NCI-H524 (cell line): ENCODE data around the gene PPP1R10.

Experiments
- DNase-seq, 2 experiments: peaks; one replicate each; lab custom pipeline; 2025; lab: John Stamatoyannopoulos, UW

The PPP1R10 gene

DNA sequence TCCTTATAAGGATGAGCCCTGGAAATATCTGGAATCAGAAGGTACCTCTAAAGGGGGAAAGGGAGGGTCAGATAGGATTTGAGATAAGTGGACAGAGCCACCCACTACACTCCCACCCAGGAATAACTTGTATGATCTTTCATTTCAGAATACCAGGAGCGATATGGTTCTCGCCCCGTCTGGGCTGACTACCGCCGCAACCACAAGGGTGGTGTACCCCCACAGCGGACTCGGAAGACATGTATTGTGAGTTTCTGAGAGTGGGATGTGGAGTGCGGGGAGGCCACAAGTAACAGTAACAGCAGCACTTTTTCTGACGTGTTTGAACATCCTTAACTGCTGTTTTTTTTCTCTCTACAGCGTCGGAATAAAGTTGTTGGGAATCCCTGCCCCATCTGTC lies 2.5 kb upstream of the PPP1R10 start:
- no peak for DNase-seq

DNA sequence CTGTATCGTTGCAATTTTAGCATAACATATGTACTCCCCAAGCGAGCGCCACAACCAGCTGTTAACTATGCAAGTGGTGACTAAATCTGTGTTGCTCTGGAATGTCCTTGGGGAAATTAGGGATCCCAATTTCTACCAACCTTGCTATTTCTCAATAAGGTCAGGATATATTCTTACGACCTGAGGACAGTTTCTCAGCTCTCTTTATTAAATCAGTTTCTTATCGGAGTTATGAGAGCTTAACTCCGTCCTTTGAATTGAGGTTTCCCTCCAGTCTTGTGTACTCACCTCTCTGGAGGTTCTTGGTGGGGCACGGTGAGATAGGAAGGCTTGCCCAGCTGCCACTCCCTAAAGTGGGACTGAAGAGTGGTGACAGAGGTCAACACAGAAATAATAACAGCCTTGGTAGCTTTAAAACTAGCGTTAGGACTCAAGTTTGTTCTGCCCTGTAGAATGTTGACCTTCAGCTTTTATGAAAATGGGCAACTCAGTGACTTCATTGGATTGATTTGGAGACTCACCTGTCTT lies 1.3 kb upstream of the PPP1R10 start:
- DNase-seq = peak in 1 of 2 experiments; percentile 44

DNA sequence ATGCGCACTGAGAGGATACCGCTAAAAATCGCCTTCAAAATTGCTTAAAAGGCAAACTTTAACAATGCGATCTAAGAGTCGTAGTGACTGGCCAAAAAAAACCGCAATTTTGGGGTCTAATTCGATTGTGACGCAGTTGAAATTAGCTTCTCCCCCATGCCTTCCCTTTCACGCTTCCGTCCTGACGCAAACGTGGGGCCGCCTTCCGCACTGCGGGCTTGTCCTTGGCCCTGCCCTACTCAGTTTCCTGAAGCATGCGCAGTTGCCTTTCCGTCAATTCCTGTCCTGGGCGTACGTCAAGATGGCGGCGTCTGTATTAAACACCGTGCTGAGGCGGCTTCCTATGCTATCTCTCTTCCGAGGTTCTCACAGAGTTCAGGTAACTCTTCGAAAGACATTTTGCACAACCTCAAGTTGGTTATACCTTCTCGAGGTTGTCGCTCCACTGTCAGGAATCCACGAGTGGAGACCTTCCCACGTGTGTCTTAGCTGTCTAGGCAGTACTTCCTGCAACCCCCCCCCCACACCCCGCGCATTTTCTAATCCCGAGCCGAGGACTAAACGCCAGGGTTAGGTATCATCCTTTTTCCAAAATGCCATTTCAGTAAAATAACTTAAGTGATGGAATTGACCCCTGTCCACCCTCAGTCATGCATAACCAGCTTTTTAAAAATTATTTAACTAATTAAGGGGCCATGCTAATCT lies 674 bp upstream of the PPP1R10 start, which contains the start of gene MRPS18B:
Gene MRPS18B, plus strand, starts transcription at position 276 of the 705 bp plus-strand sequence. Its CDS starts 26 bp downstream, at position 302.
- peak; percentile 94 to 96 for DNase-seq

DNA sequence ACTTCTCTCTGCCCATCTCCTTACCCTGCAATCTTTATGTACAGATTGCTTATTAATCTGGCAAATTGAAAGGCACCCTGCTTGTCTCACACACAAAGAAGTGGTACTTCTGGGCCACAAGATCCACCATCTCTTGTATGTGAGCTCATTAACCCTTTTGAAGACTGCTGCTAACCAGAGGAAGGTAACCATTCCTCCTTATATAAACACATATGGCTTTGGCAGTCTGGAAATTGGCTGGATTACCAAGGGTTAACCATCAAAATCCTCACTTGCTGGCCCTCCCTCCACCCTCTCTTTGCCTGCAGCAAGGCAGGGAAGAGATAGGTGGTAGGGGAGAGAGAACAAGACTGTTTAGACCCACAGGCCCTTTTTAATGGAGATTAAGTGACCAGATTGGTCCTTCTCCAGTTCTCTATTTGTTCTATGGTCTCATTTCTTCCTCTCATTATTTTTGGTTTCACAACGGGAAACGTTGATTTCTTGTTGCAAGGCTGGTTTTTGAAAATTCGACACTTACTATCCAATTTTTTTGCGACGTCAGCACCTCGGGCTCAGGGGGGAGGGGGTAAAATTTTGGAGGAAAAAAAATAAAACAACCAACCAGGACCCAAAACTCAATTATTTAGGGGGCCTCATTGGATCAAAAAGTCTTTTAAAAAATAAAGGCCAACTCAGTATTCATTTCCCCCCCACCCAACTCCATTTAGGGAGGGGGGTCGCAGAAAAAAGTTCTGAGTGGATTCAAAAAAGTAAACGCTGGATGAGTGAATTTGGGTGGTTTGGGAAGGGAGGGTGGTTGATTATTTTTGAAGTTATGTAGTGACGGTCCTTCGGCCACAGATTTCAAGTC lies 859 bp downstream of the PPP1R10 start:
- DNase-seq = peak; percentile 55 to 73

- peak; percentile 77 for DNase-seq
Measured at GRCh38 chr6:30615219-30615957, 1.7 kb downstream of the PPP1R10 start.

- peak; percentile 94 to 97 for DNase-seq
Measured at GRCh38 chr6:30614843-30615218, 2.2 kb downstream of the PPP1R10 start.

DNA sequence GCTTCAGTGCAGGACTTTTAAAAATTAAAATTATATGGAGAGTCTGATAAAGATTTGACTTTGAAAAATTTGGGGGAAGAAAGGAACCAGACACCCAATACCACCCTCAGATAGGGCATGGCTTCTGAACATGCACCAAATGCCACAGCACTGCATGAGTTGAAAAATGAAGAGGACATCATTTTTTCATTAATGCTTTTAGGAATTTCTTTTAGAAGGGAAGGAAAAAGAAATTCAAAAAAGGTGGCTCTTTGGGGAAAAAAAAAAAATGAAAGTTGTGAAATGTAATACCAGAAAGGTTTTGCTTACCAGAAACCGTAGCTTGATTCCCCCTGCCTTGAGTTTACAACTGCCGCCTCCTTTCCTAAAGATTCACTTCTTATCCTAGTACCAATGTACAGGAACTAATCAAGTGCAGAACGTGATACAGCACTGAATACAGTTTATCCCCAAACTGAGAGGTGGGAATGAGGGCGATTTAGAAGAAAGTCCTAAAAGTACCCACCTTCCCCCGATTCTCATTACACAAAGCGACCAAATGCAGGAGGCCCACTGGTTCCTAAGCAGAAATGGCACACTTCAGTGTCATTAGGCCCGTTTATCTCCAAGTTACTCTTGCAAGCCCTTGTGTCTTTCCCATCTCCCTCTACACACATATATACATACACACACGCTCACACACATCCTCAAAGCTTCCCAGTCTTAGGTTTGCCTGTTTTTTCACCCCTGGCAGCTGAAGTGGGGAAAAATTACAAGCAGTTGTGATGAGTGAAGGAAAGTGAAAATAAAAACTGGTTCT lies 2.8 kb downstream of the PPP1R10 start:
- DNase-seq = no peak

DNA sequence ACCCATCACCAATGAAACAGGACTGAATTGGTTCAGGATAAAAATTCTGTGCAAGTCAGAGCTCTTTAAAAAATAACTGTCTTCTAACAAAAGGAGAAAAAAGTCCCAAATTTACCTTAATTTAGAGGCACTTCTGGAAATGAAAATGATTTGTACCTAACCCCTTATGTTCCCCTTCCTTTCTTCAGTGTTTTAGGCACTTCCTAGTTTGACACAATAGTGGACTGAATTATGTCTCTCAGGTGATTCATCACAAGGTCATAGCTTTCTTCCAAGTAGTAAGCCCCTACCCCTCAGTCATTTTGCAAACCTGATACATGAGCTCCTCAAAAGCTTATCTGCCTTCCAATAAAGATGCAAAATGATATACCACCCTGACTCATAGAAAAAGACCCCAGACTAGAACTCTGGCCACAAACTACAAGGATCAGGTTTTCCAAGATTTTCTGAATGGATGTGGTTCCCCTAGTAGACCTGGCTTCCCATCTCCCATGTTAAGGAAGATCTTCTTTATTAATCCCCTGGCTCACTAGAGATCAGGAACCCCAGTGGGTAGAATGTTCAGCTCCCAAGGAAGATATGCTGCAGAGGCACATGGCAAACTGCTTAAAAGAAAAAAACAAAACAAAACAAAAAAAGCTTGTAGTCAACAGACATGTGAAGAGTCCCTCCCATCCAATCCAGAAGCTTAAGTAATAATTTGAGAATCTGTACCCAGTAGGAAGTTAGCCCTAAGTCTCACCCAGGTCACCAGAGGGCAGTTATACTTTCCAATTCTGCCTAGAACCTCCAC lies 3.6 kb downstream of the PPP1R10 start:
- DNase-seq = no peak

GRCh38 chr6:30612687-30613248 lies 4.3 kb downstream of the PPP1R10 start:
- no peak for DNase-seq

DNA sequence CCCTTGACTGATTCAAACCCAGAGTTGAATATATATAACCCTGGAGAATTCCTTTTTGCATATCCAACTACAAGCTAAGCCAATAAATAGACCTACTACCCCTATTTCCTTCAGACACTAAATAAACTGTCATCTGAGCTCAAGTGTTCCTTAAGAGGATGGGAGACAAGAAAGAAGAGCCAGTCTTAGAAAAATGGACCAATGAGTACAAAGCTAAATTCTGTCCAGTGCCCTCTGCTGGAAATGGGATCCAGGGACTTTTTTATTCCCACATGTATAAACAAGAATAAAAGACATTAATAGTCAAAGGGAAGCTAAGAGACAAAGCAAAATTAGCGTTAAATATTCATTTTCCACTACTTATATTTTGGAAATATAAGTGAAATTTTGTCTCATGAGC lies 4.8 kb downstream of the PPP1R10 start:
- DNase-seq = peak; percentile 3 to 35

GRCh38 chr6:30611856-30612194 lies 5.2 kb downstream of the PPP1R10 start:
- DNase-seq = no peak

DNA sequence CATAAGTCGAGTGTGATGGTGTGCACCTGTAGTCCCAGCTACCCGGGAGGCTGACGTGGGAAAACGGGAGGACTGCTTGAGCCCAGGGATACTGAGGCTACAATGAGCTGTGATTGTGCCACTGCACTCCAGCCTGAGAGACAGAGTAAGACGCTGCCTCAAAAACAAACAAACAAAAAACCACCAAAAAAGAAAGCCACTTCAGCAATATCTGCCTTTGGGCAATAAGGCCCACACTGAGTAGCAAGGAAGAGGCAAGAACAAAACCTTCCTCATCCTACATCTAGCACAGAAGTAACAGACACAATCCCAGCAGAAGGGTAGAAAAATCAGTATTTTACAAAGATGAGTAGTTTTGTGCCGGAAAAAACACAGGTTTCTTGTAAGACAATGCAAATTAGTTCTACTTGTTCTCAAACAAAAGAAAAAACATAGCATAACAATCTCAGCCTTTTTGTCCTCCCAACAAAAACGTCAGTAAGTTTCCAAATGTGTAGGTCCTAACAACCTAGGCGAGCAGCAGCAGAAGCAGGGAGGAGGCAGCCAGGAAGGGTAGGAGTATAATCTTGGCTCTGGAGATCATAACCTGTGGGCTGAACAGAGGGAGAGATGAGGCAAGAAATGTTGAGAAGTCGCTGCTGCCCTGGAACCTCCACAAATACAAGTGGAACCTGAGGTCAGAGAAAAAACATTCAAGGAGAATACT lies 5.7 kb downstream of the PPP1R10 start:
- DNase-seq = no peak

GRCh38 chr6:30610065-30610464 lies 7.0 kb downstream of the PPP1R10 start:
- no peak for DNase-seq

DNA sequence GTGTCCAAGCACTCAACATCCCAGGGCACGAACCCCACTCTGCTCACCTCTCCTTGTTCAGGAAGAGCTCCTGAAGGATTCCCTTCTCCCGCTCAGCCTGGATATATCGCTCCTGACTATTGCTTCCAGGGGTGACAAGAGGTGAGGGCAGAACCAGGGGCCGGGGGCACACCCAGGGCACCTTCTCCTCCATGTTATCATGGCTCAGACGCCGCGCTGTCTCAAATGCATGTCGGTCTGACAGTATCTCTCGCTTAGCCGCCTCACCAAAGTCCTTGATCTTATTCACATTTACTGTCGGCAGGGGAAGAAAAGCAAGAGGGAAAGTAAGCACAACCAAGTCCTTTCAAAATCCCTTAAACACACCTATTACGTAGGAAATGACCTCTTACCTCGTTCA lies 13.1 kb downstream of the PPP1R10 start:
- no peak for DNase-seq

- no peak for DNase-seq
Measured at GRCh38 chr6:30601815-30602641, 15.0 kb downstream of the PPP1R10 start.

- no peak for DNase-seq
Measured at GRCh38 chr6:30601436-30601814, 15.6 kb downstream of the PPP1R10 start.

DNA sequence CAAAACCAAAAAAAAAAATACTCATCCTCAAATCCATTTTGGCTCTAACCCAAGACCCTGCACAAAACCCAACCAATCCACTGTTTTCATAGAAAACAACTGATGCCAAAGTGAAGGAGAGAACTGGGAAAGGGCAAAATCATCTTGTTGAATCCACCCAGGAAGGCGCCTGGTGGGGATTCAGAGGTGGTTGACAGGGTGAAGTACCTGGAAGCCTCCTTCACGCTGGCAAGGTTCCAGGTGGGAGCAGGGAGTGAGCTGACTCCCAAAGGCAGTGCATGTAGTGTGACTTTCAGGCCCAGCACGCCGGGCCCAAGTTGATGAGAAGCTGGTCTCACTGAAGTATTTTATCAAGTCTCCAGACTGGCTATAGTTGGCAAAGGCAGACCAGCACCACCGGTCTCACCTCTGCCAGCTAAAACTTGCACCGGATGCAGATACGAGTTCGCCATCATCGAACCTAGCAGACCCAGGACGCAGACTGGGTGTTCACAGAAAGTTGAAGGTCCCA lies 16.5 kb downstream of the PPP1R10 start:
- DNase-seq = no peak

DNA sequence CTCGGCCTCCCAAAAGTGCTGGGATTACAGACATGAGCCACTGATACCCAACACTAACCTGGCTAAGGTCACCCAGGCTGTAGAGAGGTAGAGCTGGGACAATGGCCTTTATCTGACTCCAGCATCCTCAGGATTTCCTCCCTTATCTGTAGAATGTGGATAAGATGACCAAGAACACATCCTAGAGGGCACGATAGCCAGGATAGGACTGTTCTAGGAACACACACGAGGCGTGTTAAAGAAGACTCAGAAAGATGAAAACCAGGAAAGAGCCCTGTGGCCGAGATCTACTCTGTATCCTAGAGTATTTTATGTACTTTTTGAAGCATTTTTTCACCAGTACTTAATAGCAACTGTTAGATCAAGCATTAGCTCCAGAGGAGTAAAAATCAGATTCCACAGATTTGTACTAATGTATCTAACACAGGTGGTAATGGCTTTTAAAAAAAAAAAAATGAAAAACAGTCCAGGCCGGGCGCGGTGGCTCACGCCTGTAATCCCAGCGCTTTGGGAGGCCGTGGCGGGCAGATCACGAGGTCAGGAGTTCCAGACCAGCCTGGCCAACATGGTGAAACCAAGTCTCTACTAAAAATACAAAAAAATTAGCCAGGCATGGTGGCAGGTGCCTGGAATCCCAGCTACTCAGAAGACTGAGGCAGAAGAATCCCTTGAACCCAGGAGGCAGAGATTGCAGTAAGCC lies 17.3 kb downstream of the PPP1R10 start:
- DNase-seq = no peak
